ENCODE data around the gene FKBP4. TPM values are rescaled to one million over a fixed set of nuclear protein-coding genes. Genes with fewer than 3 reads are reported as not detected.

The FKBP4 gene
- polyA plus RNA-seq, 3 donors from 2014 or later = 24.9 to 30.3 (median 27.6) TPM

GRCh38 chr12:2806700-2807099, 11.9 kb downstream of the FKBP4 start:
- no peak for DNase-seq
- H3K36me3 Mint-ChIP-seq = peaks cover 4 to 20% (median 15%) of the 10 kb centered on the region in 3 donors
- peaks cover 0 to 6% (median 0%) of the 10 kb centered on the region in 3 donors for H3K27me3 Mint-ChIP-seq (ENCODE audit: low read depth in 3 of 3)
- H3K4me3 Mint-ChIP-seq = no peak overlapping the region
- no peaks in the 10 kb centered on the region for H3K9me3 Mint-ChIP-seq
- H3K27ac Mint-ChIP-seq = no peak overlapping the region
- peaks cover 4 to 5% of the 10 kb centered on the region in 2 donors for H3K4me1 Mint-ChIP-seq

GRCh38 chr12:2811801-2812200, 17.0 kb downstream of the FKBP4 start:
- no peak for DNase-seq
- H3K9me3 Mint-ChIP-seq = no peaks in the 10 kb centered on the region
- peak overlapping the region; percentile 100 for H3K4me3 Mint-ChIP-seq
- peaks cover 0 to 3% (median under 1%) of the 10 kb centered on the region in 3 donors for H3K36me3 Mint-ChIP-seq
- H3K27me3 Mint-ChIP-seq (ENCODE audit: low read depth in 3 of 3) = peaks cover 5 to 13% (median 11%) of the 10 kb centered on the region in 3 donors
- H3K27ac Mint-ChIP-seq = peak overlapping the region; percentile 99 to 100 (median 100)
- peaks cover 31 to 40% of the 10 kb centered on the region in 2 donors for H3K4me1 Mint-ChIP-seq

- peak; percentile 95 to 97 (median 96) for DNase-seq
- H3K27me3 Mint-ChIP-seq (ENCODE audit: low read depth in 3 of 3) = peaks cover 5 to 13% (median 11%) of the 10 kb centered on the region in 3 donors
These were observed 17.8 kb downstream of the FKBP4 start, which contains the start of gene ITFG2 for GRCh38 chr12:2812290-2813213. Gene ITFG2, plus strand, starts transcription at chr12:2812668. Its CDS starts 93 bp downstream, at chr12:2812761.

GRCh38 chr12:2813214-2814185, 18.7 kb downstream of the FKBP4 start:
- peak; percentile 13 to 22 (median 14) for DNase-seq
- peaks cover 0 to 12% (median 10%) of the 10 kb centered on the region in 3 donors for H3K36me3 Mint-ChIP-seq
- H3K4me1 Mint-ChIP-seq = peaks cover 31 to 40% of the 10 kb centered on the region in 2 donors
- H3K9me3 Mint-ChIP-seq = no peaks in the 10 kb centered on the region
- H3K27ac Mint-ChIP-seq = peak overlapping the region; percentile 99 to 100 (median 100)
- peak overlapping the region; percentile 100 for H3K4me3 Mint-ChIP-seq
- peaks cover 5 to 13% (median 11%) of the 10 kb centered on the region in 3 donors for H3K27me3 Mint-ChIP-seq (ENCODE audit: low read depth in 3 of 3)

More at GRCh38 chr12:2812290-2813213, 17.8 kb downstream of the FKBP4 start, which contains the start of gene ITFG2:
- peaks cover 31 to 40% of the 10 kb centered on the region in 2 donors for H3K4me1 Mint-ChIP-seq
- peak within 1 kb of the TSS; percentile 99 to 100 (median 100) for H3K27ac Mint-ChIP-seq
- H3K36me3 Mint-ChIP-seq = peaks cover under 1 to 4% (median 3%) of the 10 kb centered on the region in 3 donors
- H3K4me3 Mint-ChIP-seq = peak within 1 kb of the TSS; percentile 100
- no peaks in the 10 kb centered on the region for H3K9me3 Mint-ChIP-seq

GRCh38 chr12:2819810-2820209, 25.0 kb downstream of the FKBP4 start:
- Mint-ChIP-seq H3K27ac (no peak overlapping the region), H3K36me3 (peaks cover 20 to 55% (median 40%) of the 10 kb centered on the region in 3 donors), H3K4me3 (no peak overlapping the region), H3K27me3 (ENCODE audit: low read depth in 3 of 3) (peaks cover 0 to 1% (median 0%) of the 10 kb centered on the region in 3 donors), H3K9me3 (no peaks in the 10 kb centered on the region), H3K4me1 (peaks cover 7% of the 10 kb centered on the region in 2 donors)
- no peak for DNase-seq

- Mint-ChIP-seq H3K36me3 (peaks cover 26 to 60% (median 44%) of the 10 kb centered on the region in 3 donors), H3K27ac (no peak overlapping the region), H3K27me3 (ENCODE audit: low read depth in 3 of 3) (peaks cover 0 to 1% (median 0%) of the 10 kb centered on the region in 3 donors), H3K4me3 (no peak overlapping the region), H3K9me3 (peaks cover 0 to 2% (median 0%) of the 10 kb centered on the region in 6 donors), H3K4me1 (peaks cover under 1 to 3% of the 10 kb centered on the region in 2 donors)
- DNase-seq = no peak
These were observed 25.7 kb downstream of the FKBP4 start for GRCh38 chr12:2820432-2820831.

GRCh38 chr12:2823483-2823882, 28.7 kb downstream of the FKBP4 start:
- no peak for DNase-seq
- H3K9me3 Mint-ChIP-seq = peaks cover 0 to 2% (median 0%) of the 10 kb centered on the region in 6 donors
- no peaks in the 10 kb centered on the region for H3K4me1 Mint-ChIP-seq
- no peak overlapping the region for H3K4me3 Mint-ChIP-seq
- H3K27me3 Mint-ChIP-seq (ENCODE audit: low read depth in 3 of 3) = peaks cover 0 to 1% (median 0%) of the 10 kb centered on the region in 3 donors
- peaks cover 34 to 68% (median 37%) of the 10 kb centered on the region in 3 donors for H3K36me3 Mint-ChIP-seq
- no peak overlapping the region for H3K27ac Mint-ChIP-seq

GRCh38 chr12:2824541-2824940, 29.8 kb downstream of the FKBP4 start:
- no peak overlapping the region for H3K27ac Mint-ChIP-seq
- H3K27me3 Mint-ChIP-seq (ENCODE audit: low read depth in 3 of 3) = peaks cover 0 to 1% (median 0%) of the 10 kb centered on the region in 3 donors
- H3K4me1 Mint-ChIP-seq = no peaks in the 10 kb centered on the region
- DNase-seq = no peak
- no peak overlapping the region for H3K4me3 Mint-ChIP-seq
- peaks cover 0 to 2% (median 0%) of the 10 kb centered on the region in 6 donors for H3K9me3 Mint-ChIP-seq
- peaks cover 37 to 73% (median 40%) of the 10 kb centered on the region in 3 donors for H3K36me3 Mint-ChIP-seq

- no peak for DNase-seq
- Mint-ChIP-seq H3K27ac (peak overlapping the region in 1 of 6 donors; percentile 9), H3K36me3 (peaks cover 32 to 69% (median 34%) of the 10 kb centered on the region in 3 donors), H3K9me3 (peaks cover 0 to 2% (median 0%) of the 10 kb centered on the region in 6 donors), H3K27me3 (ENCODE audit: low read depth in 3 of 3) (peaks cover 0 to 2% (median 0%) of the 10 kb centered on the region in 3 donors), H3K4me3 (no peak overlapping the region), H3K4me1 (no peaks in the 10 kb centered on the region)
These were observed 30.4 kb downstream of the FKBP4 start for GRCh38 chr12:2825132-2825531.

- Mint-ChIP-seq H3K4me1 (no peaks in the 10 kb centered on the region), H3K27ac (no peak overlapping the region), H3K4me3 (no peak overlapping the region), H3K27me3 (ENCODE audit: low read depth in 3 of 3) (peaks cover 0 to 2% (median 0%) of the 10 kb centered on the region in 3 donors), H3K36me3 (peaks cover 30 to 70% (median 31%) of the 10 kb centered on the region in 3 donors), H3K9me3 (peaks cover 0 to 2% (median 0%) of the 10 kb centered on the region in 6 donors)
- no peak for DNase-seq
These were observed 31.3 kb downstream of the FKBP4 start for GRCh38 chr12:2826036-2826435.

- Mint-ChIP-seq H3K36me3 (peaks cover 29 to 70% (median 35%) of the 10 kb centered on the region in 3 donors), H3K27ac (peak overlapping the region in 1 of 6 donors; percentile 49)
These were observed 32.1 kb downstream of the FKBP4 start for GRCh38 chr12:2826721-2827515.

GRCh38 chr12:2829275-2829674, 34.5 kb downstream of the FKBP4 start:
- H3K27ac Mint-ChIP-seq = no peak overlapping the region

More at GRCh38 chr12:2826721-2827515, 32.1 kb downstream of the FKBP4 start:
- Mint-ChIP-seq H3K4me3 (no peak overlapping the region), H3K27me3 (ENCODE audit: low read depth in 3 of 3) (peaks cover 0 to 1% (median 0%) of the 10 kb centered on the region in 3 donors), H3K9me3 (peaks cover 0 to 2% (median 0%) of the 10 kb centered on the region in 6 donors), H3K4me1 (no peaks in the 10 kb centered on the region)
- DNase-seq = no peak

More at GRCh38 chr12:2829275-2829674, 34.5 kb downstream of the FKBP4 start:
- DNase-seq = no peak
- Mint-ChIP-seq H3K4me3 (no peak overlapping the region), H3K27me3 (ENCODE audit: low read depth in 3 of 3) (peaks cover 0 to 1% (median 0%) of the 10 kb centered on the region in 3 donors), H3K4me1 (no peaks in the 10 kb centered on the region), H3K36me3 (peaks cover 15 to 49% (median 36%) of the 10 kb centered on the region in 3 donors), H3K9me3 (peaks cover 0 to 2% (median 0%) of the 10 kb centered on the region in 6 donors)
